Mucosa of stomach (tissue), 1 donor: ENCODE data around the gene MEF2C.

Source experiments
- H3K27me3 ChIP-seq: one replicate; pipeline ENCODE4 v1.7.0; 2013; ENCODE audit warnings: mild to moderate bottlenecking, low read length; ENCODE audit not compliant: control insufficient read depth, insufficient read depth
- H3K36me3 ChIP-seq: one replicate; pipeline ENCODE4 v1.7.0; 2013; ENCODE audit warnings: low read length; ENCODE audit not compliant: control insufficient read depth, insufficient read depth
- H3K4me1 ChIP-seq: one replicate; pipeline ENCODE4 v1.7.0; 2013; ENCODE audit warnings: mild to moderate bottlenecking, low read length; ENCODE audit not compliant: control insufficient read depth, insufficient read depth
- H3K4me3 ChIP-seq: one replicate; pipeline ENCODE4 v1.7.0; 2013; ENCODE audit warnings: low read length
- H3K9ac ChIP-seq: one replicate; pipeline ENCODE4 v1.7.0; 2013; ENCODE audit warnings: mild to moderate bottlenecking, low read length, moderate library complexity
- H3K9me3 ChIP-seq: one replicate; pipeline ENCODE4 v1.7.0; 2013; ENCODE audit warnings: mild to moderate bottlenecking, low read length, moderate library complexity; ENCODE audit not compliant: control insufficient read depth
- donor health status: Pancreatic carcinoma.

The MEF2C gene

DNA sequence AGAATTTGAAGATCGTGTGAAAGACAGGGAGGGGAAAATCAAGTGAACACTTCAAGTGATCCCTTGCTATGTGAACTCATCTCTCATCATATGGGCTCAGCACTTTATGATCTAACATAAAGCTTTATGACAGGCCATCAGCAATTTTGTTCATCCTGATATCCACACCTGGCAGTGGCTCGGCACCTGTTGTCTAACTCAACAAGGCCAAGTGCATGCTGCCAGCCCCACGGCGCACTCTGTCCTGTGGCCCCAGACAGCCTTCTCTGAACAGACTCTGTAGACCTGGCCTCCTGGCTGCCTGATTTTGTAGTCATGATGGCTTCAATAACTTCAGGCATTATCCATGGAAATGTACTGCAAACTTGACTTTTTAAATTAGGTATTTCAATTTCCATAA lies 106.3 kb downstream of the MEF2C start:
- H3K27me3 ChIP-seq, result no peaks in the 10 kb centered on the region
- no peaks in the 10 kb centered on the region for H3K9me3 ChIP-seq
- H3K36me3 ChIP-seq, result no peaks in the 10 kb centered on the region
- H3K9ac ChIP-seq, result no peak overlapping the region
- no peak overlapping the region for H3K4me3 ChIP-seq
- no peaks in the 10 kb centered on the region for H3K4me1 ChIP-seq

DNA sequence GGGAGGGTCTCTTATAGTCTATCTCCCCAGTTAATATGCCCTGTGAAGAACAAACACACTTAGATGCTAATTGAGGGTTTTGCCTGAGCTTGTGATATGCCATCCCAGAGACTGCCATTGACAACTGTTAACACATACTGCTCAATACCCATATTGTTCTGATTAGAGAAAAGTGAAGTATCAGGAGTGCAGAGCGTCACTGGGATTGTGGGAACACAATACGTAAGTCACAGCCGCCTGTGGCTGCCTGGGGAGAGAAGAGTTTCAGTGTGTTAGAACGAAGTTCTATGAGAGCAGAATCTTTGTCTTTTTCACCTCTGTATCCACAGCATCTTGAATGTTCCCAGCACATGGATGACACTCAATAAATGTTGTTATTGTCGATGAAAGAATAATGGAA lies 110.2 kb downstream of the MEF2C start:
- Histone ChIP-seq H3K9me3 (no peaks in the 10 kb centered on the region), H3K27me3 (no peaks in the 10 kb centered on the region), H3K36me3 (no peaks in the 10 kb centered on the region), H3K9ac (no peak overlapping the region), H3K4me1 (no peaks in the 10 kb centered on the region), H3K4me3 (no peak overlapping the region)

DNA sequence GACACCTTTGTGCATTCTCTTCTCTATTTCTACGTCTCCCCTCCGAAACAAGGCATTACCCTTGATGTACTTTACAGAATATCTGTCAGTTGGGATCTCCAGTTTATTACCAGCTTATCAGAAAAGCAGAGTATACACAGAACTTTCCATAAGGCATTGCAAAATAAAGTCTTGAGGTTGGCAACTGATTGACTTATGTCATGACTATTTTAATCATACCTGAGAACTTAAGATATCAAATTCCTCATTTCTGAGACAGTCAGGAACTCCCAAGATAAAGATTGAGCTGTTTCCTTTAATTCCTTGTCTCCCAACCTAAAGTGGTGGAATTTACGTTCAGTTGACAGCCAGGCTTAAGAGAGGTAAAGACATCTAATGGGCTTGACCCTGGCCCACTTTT lies 110.9 kb downstream of the MEF2C start:
- H3K9ac ChIP-seq, result no peak overlapping the region
- no peaks in the 10 kb centered on the region for H3K36me3 ChIP-seq
- H3K4me3 ChIP-seq, result no peak overlapping the region
- H3K9me3 ChIP-seq, result no peaks in the 10 kb centered on the region
- no peaks in the 10 kb centered on the region for H3K27me3 ChIP-seq
- H3K4me1 ChIP-seq, result no peaks in the 10 kb centered on the region

DNA sequence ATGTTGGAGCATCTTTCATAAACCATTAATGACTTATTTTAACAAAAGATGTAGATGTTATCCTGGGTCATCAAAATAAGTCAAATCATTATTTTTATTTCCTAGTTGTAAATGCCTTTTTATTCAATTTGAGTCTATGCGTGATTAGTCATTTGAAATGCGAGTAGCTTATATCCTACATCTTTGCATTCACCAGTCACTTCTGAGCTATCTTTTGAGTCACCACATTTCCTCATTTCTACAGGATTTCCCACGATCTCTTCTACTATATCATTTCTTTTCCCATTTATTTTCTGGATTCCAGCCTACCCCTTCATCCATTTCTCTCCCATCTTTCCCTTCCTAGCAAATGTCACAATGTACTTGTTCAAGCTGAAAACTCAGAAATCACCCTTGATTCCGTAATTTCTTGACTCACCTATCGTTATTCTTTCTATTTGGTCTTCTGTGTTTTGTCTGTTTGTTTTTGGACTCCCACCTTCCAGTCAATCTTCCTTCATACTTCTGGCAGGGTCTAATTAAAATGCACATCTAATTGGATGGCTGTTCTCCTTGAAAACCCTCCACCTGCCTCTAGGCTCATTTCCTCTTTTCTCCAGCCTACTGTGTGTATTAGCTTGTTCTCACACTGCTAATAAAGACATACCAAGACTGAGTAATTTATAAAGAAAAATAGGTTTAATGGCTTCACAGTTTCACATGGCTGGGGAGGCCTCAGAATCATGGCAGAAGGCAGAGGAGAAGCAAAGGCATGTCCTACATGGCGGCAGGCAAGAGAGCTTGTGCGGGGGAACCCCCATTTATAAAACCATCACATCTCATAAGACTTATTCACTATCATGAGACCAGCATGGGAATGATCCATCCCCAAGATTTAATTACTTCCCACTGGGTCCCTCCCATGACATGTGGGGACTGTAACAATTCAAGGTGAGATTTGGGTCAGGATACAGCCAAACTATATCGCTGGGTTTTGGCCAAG lies 112.4 kb downstream of the MEF2C start:
- no peaks in the 10 kb centered on the region for H3K4me1 ChIP-seq
- no peaks in the 10 kb centered on the region for H3K36me3 ChIP-seq
- H3K27me3 ChIP-seq, result no peaks in the 10 kb centered on the region

DNA sequence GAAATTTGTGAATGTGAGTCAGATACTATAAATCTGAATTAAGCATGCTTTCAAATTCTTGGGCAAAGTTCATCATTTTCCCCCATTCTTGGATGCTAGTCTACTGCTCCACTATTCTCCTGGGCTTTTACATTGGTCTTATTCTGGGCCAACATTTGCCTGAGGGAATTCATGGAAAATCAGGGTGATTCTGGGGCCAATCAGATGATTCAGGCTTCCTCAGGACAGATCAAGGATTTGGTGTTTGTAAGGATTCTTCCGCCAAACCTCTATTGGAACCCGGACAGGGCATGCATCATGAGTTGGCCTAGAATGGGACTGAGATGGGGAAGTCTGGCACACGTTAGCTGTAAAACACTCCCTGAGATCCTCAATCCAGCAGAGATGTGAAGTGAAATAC lies 113.8 kb downstream of the MEF2C start:
- Histone ChIP-seq H3K36me3 (no peaks in the 10 kb centered on the region), H3K4me3 (no peak overlapping the region), H3K27me3 (no peaks in the 10 kb centered on the region), H3K4me1 (no peaks in the 10 kb centered on the region), H3K9me3 (no peaks in the 10 kb centered on the region), H3K9ac (no peak overlapping the region)

More for the DNA sequence above, 112.4 kb downstream of the MEF2C start:
- Histone ChIP-seq H3K9me3 (no peaks in the 10 kb centered on the region), H3K4me3 (no peak overlapping the region), H3K9ac (no peak overlapping the region)

DNA sequence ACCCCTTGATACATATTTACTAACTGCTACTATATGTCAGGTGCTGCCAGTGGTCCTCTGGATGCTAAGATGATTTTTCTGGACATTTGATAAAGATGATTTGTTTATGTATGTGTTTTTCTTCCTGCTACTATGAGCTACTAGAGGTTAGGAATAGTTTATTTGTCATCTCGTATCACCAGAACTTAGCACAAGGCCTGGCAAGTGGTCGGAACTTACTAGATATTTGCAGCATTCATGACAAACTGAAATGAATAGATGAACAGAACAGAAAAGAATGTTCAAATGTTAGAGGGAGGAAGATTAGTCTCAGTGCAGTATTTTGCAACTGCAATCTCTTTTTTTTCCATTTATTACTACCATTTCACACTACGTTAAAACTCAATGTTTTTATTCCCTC lies 114.6 kb downstream of the MEF2C start:
- H3K9ac ChIP-seq, result no peak overlapping the region
- H3K9me3 ChIP-seq, result no peaks in the 10 kb centered on the region
- H3K4me1 ChIP-seq, result no peaks in the 10 kb centered on the region
- H3K27me3 ChIP-seq, result no peaks in the 10 kb centered on the region
- H3K36me3 ChIP-seq, result no peaks in the 10 kb centered on the region
- H3K4me3 ChIP-seq, result no peak overlapping the region

DNA sequence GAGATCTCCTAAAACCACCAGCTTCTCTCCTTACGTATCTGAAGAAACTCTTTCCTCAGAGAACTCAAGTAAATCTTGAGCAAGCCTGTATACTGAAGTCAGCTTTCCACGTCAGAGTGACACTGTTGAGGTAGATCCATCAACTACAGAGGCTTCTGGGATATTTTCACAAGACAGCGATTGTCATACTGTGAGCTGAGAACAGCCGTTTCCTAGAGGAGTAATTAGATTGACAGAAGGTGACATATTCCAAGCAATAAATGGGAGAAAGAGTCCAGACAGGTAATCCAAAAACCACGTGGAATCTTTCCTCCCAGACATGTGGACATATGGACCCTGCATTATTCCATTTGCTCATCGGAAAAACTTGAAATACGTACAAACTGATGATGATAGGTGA lies 117.2 kb downstream of the MEF2C start:
- Histone ChIP-seq H3K4me1 (no peaks in the 10 kb centered on the region), H3K4me3 (no peak overlapping the region), H3K36me3 (no peaks in the 10 kb centered on the region), H3K27me3 (no peaks in the 10 kb centered on the region), H3K9ac (no peak overlapping the region), H3K9me3 (no peaks in the 10 kb centered on the region)

DNA sequence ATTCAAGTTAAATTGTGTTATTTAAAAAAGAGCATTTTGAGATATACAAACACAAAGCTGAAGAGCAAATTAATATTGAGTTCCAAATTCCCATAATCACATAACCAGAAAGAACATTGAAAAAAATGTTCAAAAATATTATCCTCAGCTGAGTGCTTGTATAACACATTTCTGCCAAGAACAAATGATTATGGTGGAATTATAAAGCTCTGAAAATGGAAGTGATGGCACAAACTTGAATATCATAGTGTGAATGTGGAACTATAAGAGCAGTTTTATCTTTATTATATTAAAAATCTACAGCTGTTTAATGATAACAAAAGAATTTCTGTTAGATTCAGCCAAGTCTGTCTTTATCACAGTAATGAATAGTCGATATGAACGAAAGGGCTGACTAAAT lies 117.8 kb downstream of the MEF2C start:
- no peaks in the 10 kb centered on the region for H3K4me1 ChIP-seq

DNA sequence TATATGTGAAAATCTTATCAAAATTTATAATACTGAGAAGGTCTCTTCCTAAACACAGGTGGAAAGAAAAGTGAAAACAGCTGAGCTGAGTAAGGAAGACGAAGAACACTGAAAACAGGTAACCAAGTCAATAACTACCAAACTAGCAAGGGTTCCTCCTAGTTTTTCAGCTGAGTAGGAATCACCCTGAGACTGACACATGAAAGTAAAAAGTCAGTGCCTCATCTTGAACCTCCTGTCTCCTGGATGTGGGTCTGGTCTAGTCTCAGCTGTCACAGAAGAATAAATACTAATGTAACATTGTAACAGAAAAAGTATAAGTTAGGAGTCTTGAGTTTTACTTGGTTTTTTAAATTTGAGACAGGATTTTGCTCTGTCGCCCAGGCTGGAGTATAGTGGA lies 121.0 kb downstream of the MEF2C start:
- Histone ChIP-seq H3K4me3 (no peak overlapping the region), H3K36me3 (no peaks in the 10 kb centered on the region), H3K4me1 (no peaks in the 10 kb centered on the region), H3K27me3 (no peaks in the 10 kb centered on the region), H3K9me3 (no peaks in the 10 kb centered on the region), H3K9ac (no peak overlapping the region)

More for the DNA sequence above, 117.8 kb downstream of the MEF2C start:
- H3K9me3 ChIP-seq, result no peaks in the 10 kb centered on the region
- H3K4me3 ChIP-seq, result no peak overlapping the region
- no peak overlapping the region for H3K9ac ChIP-seq
- H3K27me3 ChIP-seq, result no peaks in the 10 kb centered on the region
- H3K36me3 ChIP-seq, result no peaks in the 10 kb centered on the region

DNA sequence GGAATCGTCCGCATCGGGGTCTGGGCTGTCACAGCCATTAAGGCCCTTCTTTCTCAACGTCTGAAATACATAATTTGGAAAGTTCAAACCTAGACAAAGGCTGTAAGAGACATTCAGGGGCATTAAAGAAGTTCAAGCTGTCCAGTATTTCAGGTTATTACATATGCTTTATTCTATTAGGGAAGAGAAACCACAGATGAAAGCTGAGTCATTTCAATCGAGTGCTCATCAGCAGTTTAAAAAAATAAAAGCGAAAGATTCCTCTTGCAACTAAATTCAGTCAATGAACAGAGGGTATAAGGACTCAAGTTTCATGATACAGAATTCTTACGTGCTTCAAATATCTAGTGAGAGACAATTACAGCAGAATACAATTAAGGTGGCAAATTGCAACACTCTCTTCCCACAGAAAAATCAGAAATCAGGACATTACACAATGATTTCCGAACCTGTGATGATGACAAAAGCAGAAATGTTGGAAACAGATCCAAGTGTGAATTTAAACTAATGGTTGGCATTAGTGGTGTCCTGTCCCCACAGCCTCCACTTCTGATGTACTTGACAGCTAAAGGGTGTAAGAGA lies 121.6 kb downstream of the MEF2C start:
- H3K4me1 ChIP-seq, result no peaks in the 10 kb centered on the region
- H3K27me3 ChIP-seq, result no peaks in the 10 kb centered on the region
- H3K4me3 ChIP-seq, result no peak overlapping the region
- H3K9me3 ChIP-seq, result no peaks in the 10 kb centered on the region
- H3K9ac ChIP-seq, result no peak overlapping the region
- no peaks in the 10 kb centered on the region for H3K36me3 ChIP-seq

DNA sequence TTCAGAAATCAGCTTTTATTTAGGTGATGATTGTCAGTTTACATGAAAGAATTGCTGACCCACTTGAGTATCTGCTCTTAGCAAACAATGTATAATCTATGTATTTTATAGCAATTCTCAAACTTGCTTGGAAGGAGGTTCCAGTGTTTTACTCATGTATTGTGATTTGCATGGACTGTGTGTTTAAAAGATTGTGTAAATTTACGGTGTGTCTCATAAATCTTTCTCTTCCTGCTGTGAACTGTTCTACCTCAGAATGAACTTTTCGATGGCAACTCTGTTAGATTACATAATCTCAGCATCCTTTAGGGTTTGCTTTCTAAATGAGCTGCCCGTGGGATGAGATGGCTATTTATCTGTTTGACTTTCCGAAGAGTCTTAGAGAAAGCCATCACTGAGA lies 122.5 kb downstream of the MEF2C start:
- Histone ChIP-seq H3K27me3 (no peaks in the 10 kb centered on the region), H3K36me3 (no peaks in the 10 kb centered on the region), H3K9ac (no peak overlapping the region), H3K4me1 (no peaks in the 10 kb centered on the region), H3K9me3 (no peaks in the 10 kb centered on the region), H3K4me3 (no peak overlapping the region)

DNA sequence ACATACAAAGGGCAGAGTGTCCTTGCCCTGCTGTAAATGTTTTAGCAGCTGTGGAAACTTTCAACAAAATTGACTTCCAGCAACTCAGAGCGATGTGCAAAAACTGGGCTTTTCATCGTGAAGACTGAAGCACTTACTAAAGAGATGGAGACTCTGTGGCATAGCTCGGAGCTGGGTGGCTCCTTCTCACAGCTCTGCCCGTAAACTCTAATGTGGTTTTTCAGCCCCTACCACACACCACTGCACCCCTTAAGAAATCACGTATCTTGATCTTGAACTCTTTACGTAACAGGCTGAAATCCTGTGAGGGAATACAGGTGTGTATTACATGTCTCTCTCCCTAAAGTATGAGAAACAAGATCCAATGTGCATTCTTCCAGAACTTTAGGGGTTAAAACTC lies 124.4 kb downstream of the MEF2C start:
- Histone ChIP-seq H3K9ac (no peak overlapping the region), H3K27me3 (no peaks in the 10 kb centered on the region), H3K9me3 (no peaks in the 10 kb centered on the region), H3K36me3 (no peaks in the 10 kb centered on the region), H3K4me1 (no peaks in the 10 kb centered on the region), H3K4me3 (no peak overlapping the region)
